Activated CD8-positive, alpha-beta memory T cell treated with anti-CD3 and anti-CD28 coated beads, Interleukin-2, amount 10 ng/mL, durations not matched to agents 7 days and 5 days (primary cell): ENCODE measurements around the gene SLC4A1. TPM values are rescaled to one million over a fixed set of nuclear protein-coding genes. Genes with fewer than 3 reads are reported as not detected.

Experiments
- ATAC-seq: fragments of 150-1000 bp; cut with Tn5 transposase; one replicate; pipeline ENCODE4 v1.10.0; 2021; ENCODE audit warnings: moderate library complexity
- CTCF ChIA-PET: fragments of 350-600 bp; sonication (Branson Sonifier 250); formaldehyde crosslinking; loops from one replicate; lab custom pipeline; 2021; ENCODE audit warnings: antibody characterized with exemption; lab: Charles Lee
- DNase-seq: peaks from one replicate; pipeline ENCODE4 v3.0.0-alpha.2; 2020
- H3K27ac Mint-ChIP-seq: one replicate; pipeline ENCODE4 v1.8.0; 2021; ENCODE audit warnings: mild to moderate bottlenecking, mixed read lengths
- H3K27me3 Mint-ChIP-seq: one replicate; pipeline ENCODE4 v1.8.0; 2021; ENCODE audit warnings: mixed read lengths
- H3K36me3 Mint-ChIP-seq: one replicate; pipeline ENCODE4 v1.8.0; 2021; ENCODE audit warnings: mild to moderate bottlenecking, mixed read lengths
- H3K4me1 Mint-ChIP-seq: one replicate; pipeline ENCODE4 v1.8.0; 2021; ENCODE audit warnings: mixed read lengths
- H3K4me3 Mint-ChIP-seq: one replicate; pipeline ENCODE4 v1.8.0; 2021; ENCODE audit warnings: mild to moderate bottlenecking, moderate library complexity, mixed read lengths
- H3K9me3 Mint-ChIP-seq: one replicate; pipeline ENCODE4 v1.8.0; 2022; ENCODE audit warnings: low read depth, mixed read lengths
- total RNA-seq, 2 experiments: library from RNA; stranded (reverse); gene quantifications; one replicate each; pipeline ENCODE4 v1.2.3, GENCODE V29; 2021

The SLC4A1 gene
- total RNA-seq, 2 experiments from 2014 or later = not detected

DNA sequence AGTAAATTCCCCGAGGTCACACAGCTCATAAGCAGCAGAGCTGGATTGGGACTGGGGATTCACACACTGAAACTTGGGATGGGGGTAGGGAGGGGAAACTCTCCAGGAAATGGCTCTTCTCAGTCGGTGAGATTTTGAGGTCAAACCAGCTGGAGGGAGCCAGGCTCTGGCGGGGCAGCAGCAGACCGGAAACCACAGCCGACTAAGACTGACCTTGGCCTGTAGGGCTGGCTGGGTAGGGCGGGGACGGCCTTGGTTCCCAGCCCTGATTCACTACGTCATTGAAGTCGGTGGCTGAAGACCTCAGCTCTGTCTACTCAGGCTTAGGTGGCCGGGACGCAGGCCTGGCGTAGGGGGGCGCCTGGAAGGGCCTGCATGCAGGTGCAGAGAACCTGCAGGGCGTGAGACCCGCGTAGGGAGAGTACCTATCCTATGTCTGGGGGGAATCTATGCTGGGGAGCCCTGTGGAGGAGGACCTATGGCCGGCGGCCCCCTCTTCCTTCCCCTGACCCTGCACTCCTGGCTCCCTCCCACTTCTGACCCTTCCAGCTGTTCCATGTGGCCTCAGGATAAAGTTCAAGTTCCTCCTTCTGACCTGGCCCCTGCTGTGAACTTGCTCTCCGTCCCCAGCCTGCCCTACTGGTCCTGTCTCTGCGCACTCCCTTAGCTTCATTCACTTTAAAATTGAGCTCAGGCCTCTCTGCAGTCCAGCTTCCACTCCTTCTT, 11.9 kb upstream of the SLC4A1 start:
- CTCF ChIA-PET = no interaction called here
- ATAC-seq (peak; percentile 77), DNase-seq (peak; percentile 70)
- H3K4me1 Mint-ChIP-seq = peaks cover 17% of the 10 kb centered on the region
- H3K4me3 Mint-ChIP-seq = no peak overlapping the region
- no peaks in the 10 kb centered on the region for H3K9me3 Mint-ChIP-seq
- no peaks in the 10 kb centered on the region for H3K36me3 Mint-ChIP-seq
- H3K27ac Mint-ChIP-seq = no peak overlapping the region
- H3K27me3 Mint-ChIP-seq = peaks cover 9% of the 10 kb centered on the region

GRCh38 chr17:44279346-44279665, 11.4 kb upstream of the SLC4A1 start:
- ATAC-seq = no peak
- H3K9me3 Mint-ChIP-seq = no peaks in the 10 kb centered on the region
- CTCF ChIA-PET = no interaction called here

GRCh38 chr17:44277976-44278375, 10.0 kb upstream of the SLC4A1 start:
- peaks cover 17% of the 10 kb centered on the region for H3K4me1 Mint-ChIP-seq
- CTCF ChIA-PET = interaction anchor here (1.1 kb wide), 1 partner anchor 49 kb away, joined by 3 read pairs; no protein-coding TSS in a partner anchor
- H3K9me3 Mint-ChIP-seq = no peaks in the 10 kb centered on the region
- ATAC-seq (no peak), DNase-seq (no peak)
- no peak overlapping the region for H3K27ac Mint-ChIP-seq
- H3K27me3 Mint-ChIP-seq = peaks cover 11% of the 10 kb centered on the region
- H3K36me3 Mint-ChIP-seq = no peaks in the 10 kb centered on the region
- no peak overlapping the region for H3K4me3 Mint-ChIP-seq

More at GRCh38 chr17:44279346-44279665, 11.4 kb upstream of the SLC4A1 start:
- DNase-seq = no peak
- H3K27me3 Mint-ChIP-seq = peaks cover 11% of the 10 kb centered on the region
- H3K4me3 Mint-ChIP-seq = no peak overlapping the region
- no peak overlapping the region for H3K27ac Mint-ChIP-seq
- no peaks in the 10 kb centered on the region for H3K36me3 Mint-ChIP-seq
- peaks cover 17% of the 10 kb centered on the region for H3K4me1 Mint-ChIP-seq

DNA sequence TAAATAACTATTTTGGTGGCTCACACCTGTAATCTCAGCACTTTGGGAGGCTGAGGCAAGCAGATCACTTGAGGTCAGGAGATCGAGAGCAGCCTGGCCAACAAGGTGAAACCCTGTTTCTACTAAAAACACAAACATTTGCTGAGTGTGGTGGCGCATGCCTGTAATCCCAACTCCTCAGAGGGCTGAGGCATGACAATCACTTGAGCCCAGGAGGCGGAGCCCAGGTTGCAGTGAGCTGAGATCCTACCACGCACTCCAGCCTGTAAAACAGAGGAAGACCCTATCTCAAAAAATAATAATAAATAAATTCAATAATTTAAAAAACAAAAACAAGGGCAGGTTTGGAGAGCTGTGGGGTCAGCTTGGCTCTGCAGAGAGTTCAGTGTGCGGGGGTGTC, 5.7 kb upstream of the SLC4A1 start:
- no peak overlapping the region for H3K4me3 Mint-ChIP-seq
- ATAC-seq = no peak
- CTCF ChIA-PET = no interaction called here
- no peak for DNase-seq
- no peaks in the 10 kb centered on the region for H3K9me3 Mint-ChIP-seq
- H3K27ac Mint-ChIP-seq = no peak overlapping the region
- no peaks in the 10 kb centered on the region for H3K4me1 Mint-ChIP-seq
- no peaks in the 10 kb centered on the region for H3K36me3 Mint-ChIP-seq
- H3K27me3 Mint-ChIP-seq = peaks cover 11% of the 10 kb centered on the region

GRCh38 chr17:44272954-44273353, 5.0 kb upstream of the SLC4A1 start:
- ATAC-seq (no peak), DNase-seq (no peak)
- Mint-ChIP-seq H3K27me3 (peaks cover 11% of the 10 kb centered on the region), H3K4me3 (no peak overlapping the region), H3K36me3 (no peaks in the 10 kb centered on the region), H3K4me1 (no peaks in the 10 kb centered on the region), H3K9me3 (no peaks in the 10 kb centered on the region), H3K27ac (no peak overlapping the region)
- CTCF ChIA-PET = no interaction called here

GRCh38 chr17:44272321-44272951, 4.5 kb upstream of the SLC4A1 start:
- Mint-ChIP-seq H3K4me3 (no peak overlapping the region), H3K4me1 (no peaks in the 10 kb centered on the region), H3K36me3 (no peaks in the 10 kb centered on the region), H3K9me3 (no peaks in the 10 kb centered on the region), H3K27ac (no peak overlapping the region), H3K27me3 (peaks cover 11% of the 10 kb centered on the region)
- no peak for DNase-seq
- CTCF ChIA-PET = no interaction called here
- ATAC-seq = no peak

DNA sequence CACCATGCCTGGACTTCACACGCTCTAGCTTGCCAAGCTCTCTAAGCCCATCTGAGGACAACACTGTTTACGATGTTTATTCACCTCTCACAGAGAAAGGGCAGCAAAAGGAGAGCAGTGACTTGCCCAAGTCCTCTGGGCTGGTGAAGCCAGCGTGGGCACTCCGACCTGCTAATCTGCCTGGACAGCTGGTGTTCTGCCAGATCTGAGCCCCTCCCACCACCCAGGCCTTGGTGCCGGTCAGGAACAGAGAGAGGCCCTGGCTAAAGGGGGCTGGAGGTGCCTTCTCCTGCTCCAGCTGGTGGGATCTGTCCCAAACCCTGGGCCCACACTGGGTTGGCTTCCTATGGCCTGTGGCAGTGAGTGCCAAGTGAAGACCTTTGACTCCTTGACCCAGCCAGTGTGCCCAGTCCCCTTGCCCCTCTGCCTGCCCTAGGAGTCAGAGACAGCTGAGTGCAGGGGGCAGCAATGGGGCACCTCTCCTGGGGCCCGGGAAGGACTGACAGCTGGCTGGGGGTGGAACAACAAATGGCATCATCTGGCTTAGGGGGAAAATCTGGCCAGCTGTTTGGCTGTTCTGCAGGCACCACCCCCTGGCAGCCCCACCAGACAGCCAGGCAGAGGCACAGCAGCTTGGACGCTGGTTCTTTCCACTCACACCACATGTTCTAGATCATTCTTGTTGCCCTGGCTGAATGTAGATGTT, 1.8 kb upstream of the SLC4A1 start:
- no peaks in the 10 kb centered on the region for H3K4me1 Mint-ChIP-seq
- peaks cover under 1% of the 10 kb centered on the region for H3K27me3 Mint-ChIP-seq
- H3K4me3 Mint-ChIP-seq = no peak overlapping the region
- no peaks in the 10 kb centered on the region for H3K9me3 Mint-ChIP-seq
- CTCF ChIA-PET = no interaction called here
- no peak for ATAC-seq
- no peak for DNase-seq
- no peak overlapping the region for H3K27ac Mint-ChIP-seq
- no peaks in the 10 kb centered on the region for H3K36me3 Mint-ChIP-seq

DNA sequence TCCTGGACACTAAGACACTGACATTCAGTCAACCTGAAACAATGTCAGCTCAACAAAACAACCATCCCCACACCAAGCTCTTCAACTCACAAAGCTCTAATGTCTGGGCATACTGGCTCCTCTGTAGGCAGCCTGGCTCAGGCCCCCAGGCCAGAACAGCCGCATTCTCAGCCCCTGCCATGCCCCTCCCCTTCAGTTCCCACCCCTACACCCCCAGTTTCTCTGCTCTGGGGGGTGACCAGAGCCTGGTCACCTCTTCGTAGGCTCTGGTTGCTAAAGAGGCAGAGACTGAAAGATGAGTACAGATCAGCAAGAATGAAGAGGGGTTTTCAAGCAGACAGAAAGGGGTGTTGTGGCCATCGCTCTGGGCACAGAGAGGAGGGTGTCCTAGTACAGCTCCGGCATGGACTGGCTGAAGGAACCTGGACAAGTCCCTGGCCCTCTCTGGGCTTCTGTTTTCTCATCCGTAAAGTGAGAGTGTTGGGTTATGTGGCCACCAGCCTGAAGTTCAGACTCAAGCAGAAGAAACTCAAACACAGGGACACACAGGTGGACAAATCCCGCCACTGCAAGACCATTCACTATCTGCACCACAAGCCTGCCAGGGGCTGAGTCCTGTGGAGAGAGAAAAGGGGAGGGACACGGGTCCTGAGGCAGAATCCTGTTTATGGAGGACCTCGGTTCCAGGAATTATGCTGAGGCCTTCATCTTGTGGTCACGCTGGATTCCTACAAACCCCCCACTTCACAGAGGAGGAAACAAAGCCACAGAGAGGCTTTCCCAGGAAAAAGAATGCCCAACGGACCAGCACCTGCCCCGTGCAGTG, 987 bp upstream of the SLC4A1 start:
- Mint-ChIP-seq H3K9me3 (no peaks in the 10 kb centered on the region), H3K4me1 (no peaks in the 10 kb centered on the region), H3K4me3 (no peak overlapping the region), H3K27ac (no peak overlapping the region), H3K36me3 (no peaks in the 10 kb centered on the region), H3K27me3 (no peaks in the 10 kb centered on the region)
- CTCF ChIA-PET = no interaction called here
- no peak for ATAC-seq
- no peak for DNase-seq

DNA sequence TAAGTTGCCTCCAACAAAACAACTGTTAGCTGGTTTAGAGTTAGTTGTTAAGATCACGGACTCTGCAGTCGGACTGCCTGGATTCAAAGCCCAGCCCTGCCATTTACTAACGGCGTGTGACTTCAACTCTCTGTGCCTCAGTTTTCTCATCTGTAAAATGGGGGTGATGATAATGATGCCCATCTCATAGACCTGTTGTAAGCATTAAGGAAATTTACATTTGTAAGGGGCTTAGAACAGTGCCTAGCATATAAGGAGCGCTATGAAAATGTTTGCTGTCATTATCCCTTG, 825 bp downstream of the SLC4A1 start:
- no peaks in the 10 kb centered on the region for H3K9me3 Mint-ChIP-seq
- H3K27me3 Mint-ChIP-seq = no peaks in the 10 kb centered on the region
- no peak overlapping the region for H3K4me3 Mint-ChIP-seq
- H3K36me3 Mint-ChIP-seq = no peaks in the 10 kb centered on the region
- ATAC-seq (no peak), DNase-seq (no peak)
- CTCF ChIA-PET = interaction anchor here (0.5 to 1.5 kb wide), 3 partner anchors 46 to 1060 kb away, joined by 3 to 6 read pairs (median 4); no protein-coding TSS in a partner anchor
- no peak overlapping the region for H3K27ac Mint-ChIP-seq
- no peaks in the 10 kb centered on the region for H3K4me1 Mint-ChIP-seq

- no peak overlapping the region for H3K27ac Mint-ChIP-seq
- H3K4me3 Mint-ChIP-seq = no peak overlapping the region
- no peaks in the 10 kb centered on the region for H3K36me3 Mint-ChIP-seq
- no peaks in the 10 kb centered on the region for H3K4me1 Mint-ChIP-seq
- H3K9me3 Mint-ChIP-seq = no peaks in the 10 kb centered on the region
- CTCF ChIA-PET = interaction anchor here (0.5 to 1.5 kb wide), 3 partner anchors 45 to 1060 kb away, joined by 3 to 6 read pairs (median 4); no protein-coding TSS in a partner anchor
- no peaks in the 10 kb centered on the region for H3K27me3 Mint-ChIP-seq
- no peak for ATAC-seq
- no peak for DNase-seq
These were observed 1.4 kb downstream of the SLC4A1 start for GRCh38 chr17:44266402-44267164.

DNA sequence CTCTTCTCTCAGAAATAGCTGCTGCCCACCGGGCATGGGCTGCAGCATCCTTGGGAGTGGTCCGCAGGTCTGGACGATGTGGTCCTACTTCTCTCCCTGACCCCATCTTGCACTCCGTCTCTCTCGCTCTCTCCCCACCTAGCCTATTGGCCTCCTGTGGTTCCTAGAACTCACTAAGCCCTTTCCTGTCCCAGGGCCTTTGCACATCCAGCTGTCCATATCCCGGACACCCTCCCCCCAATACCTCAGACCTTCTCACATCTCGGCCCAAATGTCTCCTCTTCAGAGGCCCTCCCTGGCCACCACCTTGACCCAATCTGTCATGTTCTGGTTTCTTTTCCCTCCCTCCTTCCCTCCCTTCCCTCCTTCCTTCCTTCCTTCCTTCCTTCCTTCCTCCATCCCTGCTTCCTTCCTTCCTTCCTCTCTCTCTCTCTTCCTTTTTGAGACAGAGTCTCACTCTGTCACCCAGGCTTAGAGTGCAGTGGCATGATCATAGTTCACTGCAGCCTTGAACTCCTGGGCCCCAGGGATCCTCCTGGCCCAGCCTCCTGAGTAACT, 4.5 kb downstream of the SLC4A1 start:
- H3K9me3 Mint-ChIP-seq = no peaks in the 10 kb centered on the region
- H3K4me1 Mint-ChIP-seq = no peaks in the 10 kb centered on the region
- ATAC-seq = no peak
- H3K27ac Mint-ChIP-seq = no peak overlapping the region
- H3K4me3 Mint-ChIP-seq = no peak overlapping the region
- no peak for DNase-seq
- H3K36me3 Mint-ChIP-seq = no peaks in the 10 kb centered on the region
- CTCF ChIA-PET = no interaction called here
- H3K27me3 Mint-ChIP-seq = no peaks in the 10 kb centered on the region

GRCh38 chr17:44262654-44263225, 5.2 kb downstream of the SLC4A1 start:
- Mint-ChIP-seq H3K4me3 (no peak overlapping the region), H3K27me3 (no peaks in the 10 kb centered on the region), H3K4me1 (no peaks in the 10 kb centered on the region), H3K9me3 (no peaks in the 10 kb centered on the region), H3K36me3 (no peaks in the 10 kb centered on the region), H3K27ac (no peak overlapping the region)
- no peak for DNase-seq
- ATAC-seq = no peak
- CTCF ChIA-PET = no interaction called here
